Esophagus squamous epithelium (tissue), 5 donors: ENCODE measurements around the gene NEO1. TPM values are rescaled to one million over a fixed set of nuclear protein-coding genes. Genes with fewer than 3 reads are reported as not detected.

Source experiments
- DNase-seq: peaks from one replicate; lab custom pipeline; 2025; lab: John Stamatoyannopoulos, UW
- H3K27ac ChIP-seq, 4 donors: fragments of 200-600 bp; sonication (generic); one replicate each; pipeline ENCODE4 v1.5.1; 2016 to 2019; ENCODE audit warnings: mild to moderate bottlenecking in 1 of 4
- H3K27me3 ChIP-seq, 4 donors: fragments of 200-600 bp; sonication (generic); 1 replicate in 3 of 4; 2 replicates in 1 of 4; pipeline versions ENCODE4 v1.5.1 to v1.6.0; 2017 to 2021; ENCODE audit warnings: antibody characterized with exemption in 1 of 4
- H3K36me3 ChIP-seq, 3 donors: fragments of 200-600 bp; sonication (generic); one replicate each; pipeline ENCODE4 v1.5.1; 2016 to 2019
- H3K4me1 ChIP-seq, 3 donors: fragments of 200-600 bp; sonication (generic); one replicate each; pipeline ENCODE4 v1.5.1; 2017 to 2019
- H3K4me3 ChIP-seq, 4 donors: fragments of 200-600 bp; sonication (generic); 1 replicate in 3 of 4; 2 replicates in 1 of 4; pipeline ENCODE4 v1.5.1; 2016 to 2019; ENCODE audit warnings: mild to moderate bottlenecking in 2 of 4, moderate library complexity in 1 of 4
- H3K9me3 ChIP-seq, 3 donors: fragments of 200-600 bp; sonication (generic); one replicate each; pipeline ENCODE4 v1.5.1; 2016 to 2019
- POLR2A ChIP-seq, 4 donors: fragments of 450-650 bp; IDR thresholded peaks; one replicate each; pipeline ENCODE4 v1.6.1; 2017; ENCODE audit warnings: antibody characterized with exemption in 4 of 4, mild to moderate bottlenecking in 4 of 4, moderate library complexity in 3 of 4
- WGBS, 2 donors: methylation state at CpG; one replicate each; pipeline ENCODE4 v1.1.5; 2018; 5-methylcytosine and 5-hydroxymethylcytosine counted together
- intact Hi-C: fragments of 100-400 bp; cut with DNase I; formaldehyde crosslinking; loops from one replicate; pipeline ENCODE4 v1.15.0; 2022
- total RNA-seq, 4 donors: library from RNA; depleted of rRNA; stranded (reverse); fragments of >200 nt; gene quantifications; one replicate each; pipeline ENCODE4 v1.1.0, GENCODE V29; 2016
- TF ChIP-seq, protein P1 (sequence below), 6 experiments: fragments of 450-650 bp in 4 of 6; fragments of 200-600 bp in 2 of 6; sonication (generic) in 2 of 6; IDR thresholded peaks; one replicate each; pipeline ENCODE4 v1.5.1; 2016 to 2019; ENCODE audit warnings: antibody characterized with exemption in 6 of 6, mild to moderate bottlenecking in 4 of 6, moderate library complexity in 4 of 6
- donor health status: DM: yes; HTN: yes; CAD: no.

The NEO1 gene
- total RNA-seq, 4 donors from 2014 or later: 9.2 to 32.0 (median 15.0) TPM

DNA sequence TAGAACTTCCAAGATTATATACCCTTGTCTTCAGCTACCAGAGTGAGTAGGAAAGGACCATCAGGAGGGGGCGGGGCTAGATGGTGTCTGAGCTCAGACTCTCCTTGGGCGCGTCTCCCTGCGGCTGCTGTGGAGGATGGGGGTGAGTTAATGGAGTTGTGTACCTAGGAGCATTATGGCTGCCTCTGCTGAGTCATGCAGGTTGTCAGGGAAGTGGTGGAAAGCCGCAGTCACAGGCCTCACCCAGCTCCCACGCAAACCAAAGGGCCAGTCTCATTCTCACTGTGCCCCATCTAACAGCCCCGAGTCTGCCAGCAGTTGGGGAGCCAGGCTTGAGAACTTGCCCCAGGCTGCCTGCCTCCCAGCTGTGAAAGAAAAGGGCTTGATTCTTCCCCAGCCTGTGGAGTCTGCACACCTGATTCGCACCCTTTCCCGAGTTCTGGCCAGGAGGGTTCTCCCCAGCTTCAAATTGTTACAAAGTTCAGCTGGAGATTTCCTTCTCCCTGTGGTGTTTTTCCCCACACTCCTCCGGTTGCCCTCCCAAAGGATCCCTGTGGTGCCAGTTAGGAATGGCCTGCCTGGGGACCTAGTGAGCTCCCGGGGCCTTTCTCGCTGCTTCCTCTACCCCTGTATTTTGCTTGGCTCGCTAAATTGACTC, 173.2 kb downstream of the NEO1 start:
- H3K27ac ChIP-seq: no peak overlapping the region
- intact Hi-C loops: no loop called here
- H3K4me1 ChIP-seq: no peaks in the 10 kb centered on the region
- H3K9me3 ChIP-seq: no peaks in the 10 kb centered on the region
- no peaks in the 10 kb centered on the region for H3K36me3 ChIP-seq
- TF ChIP-seq, protein P1, sequence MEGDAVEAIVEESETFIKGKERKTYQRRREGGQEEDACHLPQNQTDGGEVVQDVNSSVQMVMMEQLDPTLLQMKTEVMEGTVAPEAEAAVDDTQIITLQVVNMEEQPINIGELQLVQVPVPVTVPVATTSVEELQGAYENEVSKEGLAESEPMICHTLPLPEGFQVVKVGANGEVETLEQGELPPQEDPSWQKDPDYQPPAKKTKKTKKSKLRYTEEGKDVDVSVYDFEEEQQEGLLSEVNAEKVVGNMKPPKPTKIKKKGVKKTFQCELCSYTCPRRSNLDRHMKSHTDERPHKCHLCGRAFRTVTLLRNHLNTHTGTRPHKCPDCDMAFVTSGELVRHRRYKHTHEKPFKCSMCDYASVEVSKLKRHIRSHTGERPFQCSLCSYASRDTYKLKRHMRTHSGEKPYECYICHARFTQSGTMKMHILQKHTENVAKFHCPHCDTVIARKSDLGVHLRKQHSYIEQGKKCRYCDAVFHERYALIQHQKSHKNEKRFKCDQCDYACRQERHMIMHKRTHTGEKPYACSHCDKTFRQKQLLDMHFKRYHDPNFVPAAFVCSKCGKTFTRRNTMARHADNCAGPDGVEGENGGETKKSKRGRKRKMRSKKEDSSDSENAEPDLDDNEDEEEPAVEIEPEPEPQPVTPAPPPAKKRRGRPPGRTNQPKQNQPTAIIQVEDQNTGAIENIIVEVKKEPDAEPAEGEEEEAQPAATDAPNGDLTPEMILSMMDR (IDR thresholded peaks at IDR 0.05): no peak
- TF ChIP-seq POLR2A (IDR thresholded peaks at IDR 0.05): no peak
- no peak overlapping the region for H3K4me3 ChIP-seq
- no peak for DNase-seq
- no peaks in the 10 kb centered on the region for H3K27me3 ChIP-seq
- WGBS, 2 donors: 78 to 83% methylated on average over 10 to 12 of the region's 13 CpGs

DNA sequence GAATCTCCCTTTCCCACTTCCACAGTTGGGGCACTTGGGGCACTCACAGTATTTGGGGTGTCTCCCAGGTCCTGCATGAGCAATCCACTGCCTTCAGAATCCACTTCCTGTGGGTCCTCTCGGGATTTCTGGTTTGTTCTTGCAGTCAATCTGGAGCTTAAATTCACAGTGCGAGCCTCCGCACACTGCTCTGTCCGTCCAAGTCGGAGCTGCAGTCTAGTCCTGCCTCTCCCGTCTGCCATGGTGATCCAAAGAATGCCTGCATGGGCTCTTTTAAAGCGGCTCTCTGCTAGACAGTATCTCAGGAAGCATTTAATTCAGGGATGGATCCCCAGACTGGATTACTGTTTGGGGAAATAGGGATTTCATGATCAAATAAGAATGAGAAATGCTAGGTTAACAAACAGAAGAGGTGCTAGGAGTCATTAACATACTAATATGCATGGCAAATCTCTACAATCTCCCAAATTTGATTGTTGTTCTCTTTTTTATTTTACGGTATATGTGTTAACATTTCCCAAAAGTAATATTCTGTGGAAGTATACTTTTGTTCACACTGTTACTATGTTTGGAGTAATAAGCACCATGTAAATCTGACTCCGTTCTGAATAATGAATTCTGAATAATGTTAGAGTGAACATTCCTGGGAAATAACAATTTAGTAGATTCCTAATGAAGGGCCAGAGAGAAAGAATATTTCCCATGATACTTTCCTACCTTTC, 174.0 kb downstream of the NEO1 start:
- no peaks in the 10 kb centered on the region for H3K9me3 ChIP-seq
- intact Hi-C loops: no loop called here
- H3K27me3 ChIP-seq: no peaks in the 10 kb centered on the region
- no peaks in the 10 kb centered on the region for H3K36me3 ChIP-seq
- no peak overlapping the region for H3K4me3 ChIP-seq
- TF ChIP-seq, protein P1 (IDR thresholded peaks at IDR 0.05): no peak
- TF ChIP-seq POLR2A (IDR thresholded peaks at IDR 0.05): no peak
- H3K4me1 ChIP-seq: no peaks in the 10 kb centered on the region
- no peak overlapping the region for H3K27ac ChIP-seq
- WGBS, 2 donors: 74 to 84% methylated on average over 5 to 7 of the region's 9 CpGs
- no peak for DNase-seq

DNA sequence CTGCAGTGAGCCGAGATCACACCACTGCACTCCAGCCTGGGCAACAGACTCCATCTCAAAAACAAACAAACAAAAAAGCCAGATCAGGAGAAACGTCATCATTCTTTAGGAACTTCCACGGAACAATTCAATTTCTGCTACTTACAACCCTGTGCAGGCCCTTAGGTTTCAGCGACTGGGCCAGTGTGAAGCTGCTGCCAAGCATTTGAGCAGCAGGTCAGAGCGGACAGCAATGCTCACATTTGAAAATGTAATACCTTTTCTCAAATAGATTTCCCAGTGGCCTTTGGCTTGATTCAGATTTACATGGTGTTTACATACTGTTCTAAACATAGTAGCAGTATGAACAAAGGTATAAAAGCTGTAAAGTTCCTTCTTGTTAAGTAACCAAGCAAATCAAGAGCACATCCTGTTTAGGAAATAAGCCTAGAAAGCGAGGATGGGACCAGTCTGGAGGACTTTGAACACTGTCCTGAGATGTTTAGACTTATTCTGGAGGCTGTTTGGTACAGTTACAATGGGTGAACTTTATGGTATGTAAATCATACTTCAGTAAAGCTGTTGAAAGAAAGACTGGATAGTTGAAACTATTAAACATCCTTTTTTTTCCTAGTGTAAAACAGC, 175.3 kb downstream of the NEO1 start:
- H3K27ac ChIP-seq: no peak overlapping the region
- 80 to 81% methylated on average over 6 of the region's 6 CpGs for WGBS, 2 donors
- H3K4me1 ChIP-seq: no peaks in the 10 kb centered on the region
- TF ChIP-seq POLR2A (IDR thresholded peaks at IDR 0.05): no peak
- TF ChIP-seq, protein P1 (IDR thresholded peaks at IDR 0.05): no peak
- intact Hi-C loops: no loop called here
- no peak for DNase-seq
- no peaks in the 10 kb centered on the region for H3K27me3 ChIP-seq
- H3K36me3 ChIP-seq: no peaks in the 10 kb centered on the region
- H3K9me3 ChIP-seq: no peaks in the 10 kb centered on the region
- H3K4me3 ChIP-seq: no peak overlapping the region

DNA sequence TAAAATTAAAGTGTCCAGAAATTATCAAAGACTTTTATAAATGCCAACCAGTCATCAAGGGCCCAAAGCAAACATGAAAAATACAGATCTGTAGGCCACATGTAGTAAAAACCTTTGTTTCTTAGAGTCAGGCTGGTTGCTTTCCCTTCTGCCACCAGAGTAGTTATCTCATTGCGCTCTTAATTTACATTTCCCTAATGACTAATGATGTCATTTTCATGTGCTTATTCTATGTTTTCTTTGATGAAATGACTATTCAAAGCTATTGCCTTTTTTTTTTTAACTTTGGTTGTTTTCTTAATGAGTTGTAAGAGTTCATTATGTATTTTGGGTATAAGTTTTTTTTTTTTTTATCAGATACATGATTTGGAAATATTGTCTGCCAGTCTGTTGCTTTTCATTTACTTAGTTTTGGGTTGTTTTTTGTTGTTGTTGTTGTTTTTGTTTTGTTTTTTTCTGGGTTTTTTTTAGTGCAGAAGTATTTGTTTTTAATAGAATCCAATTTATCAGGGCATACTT, 175.9 kb downstream of the NEO1 start:
- H3K36me3 ChIP-seq: no peaks in the 10 kb centered on the region
- no peaks in the 10 kb centered on the region for H3K27me3 ChIP-seq
- DNase-seq: no peak
- intact Hi-C loops: no loop called here
- H3K4me1 ChIP-seq: no peaks in the 10 kb centered on the region
- H3K27ac ChIP-seq: no peak overlapping the region
- H3K4me3 ChIP-seq: no peak overlapping the region
- H3K9me3 ChIP-seq: no peaks in the 10 kb centered on the region
- no peak for TF ChIP-seq POLR2A (IDR thresholded peaks at IDR 0.05)
- TF ChIP-seq, protein P1 (IDR thresholded peaks at IDR 0.05): no peak
- WGBS, 2 donors: 91 to 100% methylated on average over 1 of the region's 1 CpG
